GM18519 (cell line): Measurements from ENCODE around the gene NSL1.

Source experiments
- ATAC-seq: cut with Tn5 transposase; IDR thresholded peaks from one replicate; pipeline ENCODE4 v1.9.1; 2021; ENCODE audit warnings: mild to moderate bottlenecking, moderate library complexity; ENCODE audit not compliant: unreplicated experiment, low FRiP score

NSL1 gene

GRCh38 chr1:212689196-212689725, 102.3 kb downstream of the NSL1 start:
- no peak for ATAC-seq

GRCh38 chr1:212688341-212689047, 103.1 kb downstream of the NSL1 start:
- ATAC-seq: no peak

DNA sequence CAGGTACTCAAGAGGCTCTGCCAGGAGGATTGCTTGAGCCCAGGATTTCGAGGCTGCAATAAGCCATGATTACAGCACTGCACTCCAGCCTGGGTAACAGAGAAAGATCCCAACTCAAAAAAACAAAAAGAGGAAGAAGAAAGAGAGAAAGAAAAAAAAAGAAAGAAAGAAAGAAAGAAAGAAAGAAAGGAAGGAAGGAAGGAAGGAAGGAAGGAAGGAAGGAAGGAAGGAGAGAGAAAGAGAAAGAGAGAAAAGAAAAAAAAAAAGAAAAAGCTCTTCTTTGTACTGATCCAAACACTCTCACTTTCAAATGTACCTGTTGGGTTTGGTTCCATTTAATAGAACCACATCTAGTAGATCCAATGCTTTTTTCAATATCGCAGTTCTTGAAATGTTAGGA, 103.8 kb downstream of the NSL1 start:
- ATAC-seq: no peak

DNA sequence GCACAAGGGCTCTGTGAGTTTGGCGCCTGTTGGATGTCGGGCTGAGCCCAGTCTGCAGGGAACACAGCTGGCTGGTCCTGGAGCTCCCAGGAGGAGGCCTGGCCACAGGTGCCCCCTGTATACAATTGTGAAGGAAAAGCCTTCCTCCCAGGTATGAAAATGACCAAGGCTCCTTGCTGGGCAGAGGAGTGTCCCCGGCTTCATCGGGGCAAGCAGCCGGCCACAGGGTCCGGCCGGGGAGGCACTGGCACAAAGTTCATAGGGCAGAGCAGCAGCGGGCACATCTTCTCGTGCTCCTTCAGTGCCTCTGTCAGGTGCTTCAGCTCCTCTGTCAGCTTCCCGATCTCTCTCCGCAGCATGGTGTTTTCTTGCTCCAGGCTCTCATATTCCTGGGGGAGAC, 105.0 kb downstream of the NSL1 start:
- ATAC-seq: no peak

DNA sequence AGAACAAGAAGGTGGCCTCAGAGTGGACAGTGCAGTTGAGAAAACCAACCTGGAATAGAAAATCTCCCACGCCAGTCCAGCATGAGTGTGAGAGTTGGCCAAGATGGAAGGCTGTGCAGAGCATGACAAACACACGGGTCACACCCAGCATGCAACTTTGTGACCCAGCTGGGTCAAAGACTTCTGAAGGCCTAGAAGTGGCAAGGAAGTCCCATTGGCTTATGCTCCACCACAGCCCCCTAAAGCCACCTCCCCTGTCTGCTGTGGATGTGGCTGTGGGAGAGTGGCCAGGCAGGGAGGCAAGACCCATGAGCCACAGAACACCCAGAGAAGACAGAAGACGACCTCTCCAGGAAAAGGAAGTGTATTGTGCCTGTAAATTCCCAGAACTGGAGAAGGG, 105.5 kb downstream of the NSL1 start:
- no peak for ATAC-seq

- no peak for ATAC-seq
Measured at GRCh38 chr1:212685429-212685828, 106.1 kb downstream of the NSL1 start.

- no peak for ATAC-seq
Measured at GRCh38 chr1:212684521-212685090, 107.0 kb downstream of the NSL1 start.

GRCh38 chr1:212684076-212684475, 107.5 kb downstream of the NSL1 start:
- no peak for ATAC-seq

DNA sequence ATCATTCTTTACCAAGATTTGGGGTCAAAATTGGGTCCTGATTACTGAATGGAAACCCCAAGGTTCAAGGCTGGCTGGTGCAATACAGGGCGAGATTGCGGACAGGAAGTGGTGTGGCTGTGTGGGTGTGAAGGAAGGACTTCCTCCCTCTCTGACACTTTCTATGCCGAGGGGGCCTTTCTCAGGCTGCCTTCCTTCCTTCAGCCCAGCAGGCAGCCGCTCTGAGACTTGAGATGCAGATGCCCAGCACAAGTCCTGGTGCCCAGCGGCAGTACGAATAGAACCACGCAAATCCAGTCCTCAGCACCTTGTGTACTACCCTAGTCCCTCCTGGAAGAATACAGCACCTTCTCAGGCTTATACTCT, 108.2 kb downstream of the NSL1 start:
- peak; percentile 56 for ATAC-seq

DNA sequence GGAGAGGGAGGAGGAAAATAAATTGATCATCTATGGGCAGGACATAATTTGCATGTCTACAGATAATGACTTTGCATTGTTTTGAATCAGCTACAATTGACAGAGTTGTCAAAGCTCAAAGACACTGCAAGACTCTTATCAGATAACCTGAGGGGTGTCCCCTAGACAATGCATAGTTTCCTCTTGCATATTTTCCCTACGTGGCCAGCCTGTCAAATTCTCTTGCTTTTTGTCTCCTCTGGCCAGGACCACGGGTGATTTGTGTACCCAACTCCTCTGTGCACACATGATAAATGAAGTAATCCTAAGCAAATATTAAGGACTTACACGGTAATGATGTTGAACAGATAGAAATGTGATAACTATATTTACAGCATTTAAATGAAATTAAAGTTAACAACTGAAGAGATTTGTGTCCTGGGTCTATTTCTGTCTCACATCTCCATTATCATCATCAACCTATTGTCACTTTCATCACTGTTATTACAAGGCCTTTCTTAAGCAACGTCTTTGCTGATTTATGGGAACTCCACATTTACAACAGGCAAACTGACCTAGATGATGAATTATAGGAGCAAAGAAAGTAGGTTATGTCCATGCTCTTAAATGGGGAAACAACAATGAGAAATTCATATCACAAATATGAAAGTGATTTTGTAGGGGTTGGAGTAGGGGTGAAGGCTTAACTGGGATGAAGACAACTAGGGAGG, 110.7 kb downstream of the NSL1 start:
- no peak for ATAC-seq

GRCh38 chr1:212678456-212679410, 112.8 kb downstream of the NSL1 start:
- peak; percentile 65 for ATAC-seq

DNA sequence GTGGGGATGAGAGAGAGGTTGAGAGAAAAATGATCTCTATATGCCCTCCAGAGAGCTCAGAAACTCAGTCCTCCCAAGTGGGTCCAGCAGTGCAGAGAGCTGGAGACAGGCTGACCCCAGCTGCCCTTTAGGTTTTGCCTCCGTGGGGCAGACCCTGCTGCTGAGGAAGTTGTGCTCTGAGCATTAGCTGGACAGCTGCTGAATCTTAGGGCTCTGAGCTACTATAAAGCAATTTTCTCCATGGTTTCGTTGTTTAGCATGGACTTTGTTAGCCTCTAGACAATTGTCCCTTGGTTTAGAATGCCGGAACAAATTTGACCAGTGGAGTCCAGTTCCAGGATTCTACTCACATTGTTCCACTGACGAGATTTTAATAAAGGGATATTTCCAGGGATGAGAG, 114.0 kb downstream of the NSL1 start:
- no peak for ATAC-seq

DNA sequence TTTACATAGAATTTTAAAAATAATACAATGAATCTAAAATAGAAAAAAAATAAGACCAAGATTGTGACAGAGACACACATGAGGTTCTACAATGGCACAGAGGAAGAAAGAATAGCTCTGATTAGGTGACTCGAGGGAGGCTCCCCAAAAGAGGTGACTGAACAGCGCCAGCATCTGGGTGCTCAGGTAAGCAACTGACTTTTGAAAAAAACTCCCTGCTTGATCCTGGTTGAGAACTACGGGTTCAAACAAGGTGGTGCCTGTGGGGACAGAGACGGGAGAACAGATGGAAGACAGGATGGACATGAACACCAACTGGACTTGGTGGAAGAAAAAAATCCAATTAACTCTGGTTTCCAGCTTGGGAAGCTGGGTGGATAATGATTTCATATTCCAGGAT, 114.4 kb downstream of the NSL1 start:
- ATAC-seq: no peak
